AG09319 (cell line): ENCODE results near the gene NFIB.

Experiments
- DNase-seq: peaks from one replicate; pipeline ENCODE4 v3.0.0-alpha.2; 2010; ENCODE audit warnings: low read depth; ENCODE audit errors: extremely low read depth
- TF ChIP-seq, protein P1 (sequence below): IDR thresholded peaks from 2 replicates; pipeline ENCODE4 v1.5.1; 2011; ENCODE audit warnings: low read depth, mild to moderate bottlenecking, inconsistent platforms, low read length, moderate library complexity

Gene NFIB

DNA sequence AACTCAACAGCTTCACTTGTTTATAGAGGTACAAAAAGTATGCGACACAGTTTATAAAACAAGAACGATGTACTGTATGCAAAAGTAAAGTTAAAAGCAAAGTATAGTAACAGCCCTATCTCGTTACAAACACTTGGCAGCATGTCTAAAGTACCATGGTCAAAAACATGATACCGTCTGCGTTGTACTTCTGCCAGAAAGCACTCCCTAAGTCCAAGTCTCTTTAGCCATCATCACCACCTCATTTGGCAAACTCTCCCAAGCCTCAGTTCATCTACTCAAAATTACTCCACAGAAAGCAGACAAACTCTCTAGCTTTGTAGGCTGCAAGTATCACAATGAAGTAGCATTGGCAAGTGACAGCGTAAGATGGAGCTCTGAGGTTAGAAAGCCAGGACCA, 73.4 kb downstream of the NFIB start:
- no peak for DNase-seq
- TF ChIP-seq, protein P1, sequence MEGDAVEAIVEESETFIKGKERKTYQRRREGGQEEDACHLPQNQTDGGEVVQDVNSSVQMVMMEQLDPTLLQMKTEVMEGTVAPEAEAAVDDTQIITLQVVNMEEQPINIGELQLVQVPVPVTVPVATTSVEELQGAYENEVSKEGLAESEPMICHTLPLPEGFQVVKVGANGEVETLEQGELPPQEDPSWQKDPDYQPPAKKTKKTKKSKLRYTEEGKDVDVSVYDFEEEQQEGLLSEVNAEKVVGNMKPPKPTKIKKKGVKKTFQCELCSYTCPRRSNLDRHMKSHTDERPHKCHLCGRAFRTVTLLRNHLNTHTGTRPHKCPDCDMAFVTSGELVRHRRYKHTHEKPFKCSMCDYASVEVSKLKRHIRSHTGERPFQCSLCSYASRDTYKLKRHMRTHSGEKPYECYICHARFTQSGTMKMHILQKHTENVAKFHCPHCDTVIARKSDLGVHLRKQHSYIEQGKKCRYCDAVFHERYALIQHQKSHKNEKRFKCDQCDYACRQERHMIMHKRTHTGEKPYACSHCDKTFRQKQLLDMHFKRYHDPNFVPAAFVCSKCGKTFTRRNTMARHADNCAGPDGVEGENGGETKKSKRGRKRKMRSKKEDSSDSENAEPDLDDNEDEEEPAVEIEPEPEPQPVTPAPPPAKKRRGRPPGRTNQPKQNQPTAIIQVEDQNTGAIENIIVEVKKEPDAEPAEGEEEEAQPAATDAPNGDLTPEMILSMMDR, result no peak

DNA sequence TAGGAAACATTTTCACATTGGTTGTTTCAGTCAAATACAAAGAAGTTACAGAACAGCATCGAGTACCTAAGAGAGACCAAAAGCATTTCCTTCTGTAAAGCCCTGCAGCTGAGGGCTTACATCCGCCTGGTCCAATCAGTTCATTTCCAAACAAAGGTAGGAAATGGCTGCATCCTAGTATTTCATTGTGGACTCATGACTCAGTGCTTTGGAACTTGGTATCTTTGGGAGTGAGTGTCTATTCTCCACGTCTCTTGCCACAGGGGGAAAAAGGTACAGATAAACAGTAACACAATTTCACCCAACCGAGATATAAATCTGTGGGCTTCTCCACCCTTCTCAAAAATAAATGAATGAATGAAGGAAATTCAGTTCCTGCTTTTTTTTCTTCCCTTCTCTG, 75.4 kb downstream of the NFIB start:
- TF ChIP-seq, protein P1, result no peak
- no peak for DNase-seq

DNA sequence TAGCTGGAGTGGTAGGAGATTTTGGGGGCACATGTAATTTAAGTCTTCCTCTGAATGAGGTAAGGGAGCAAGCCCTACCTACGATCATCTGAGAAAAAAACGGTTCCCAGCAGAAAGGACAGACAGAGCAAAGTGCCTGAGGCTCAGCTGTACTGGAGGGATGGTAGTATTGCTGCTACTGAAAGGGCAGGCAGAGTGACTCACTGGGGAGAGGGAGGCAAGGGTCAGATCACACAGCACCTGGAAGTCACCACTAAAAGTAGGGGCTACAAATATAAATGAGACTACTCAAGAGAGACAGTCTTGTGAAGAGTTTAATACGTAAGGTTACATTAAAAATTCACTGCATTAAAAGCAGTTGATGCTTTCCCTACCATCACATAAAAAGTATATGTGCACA, 75.9 kb downstream of the NFIB start:
- no peak for DNase-seq
- TF ChIP-seq, protein P1, result no peak

DNA sequence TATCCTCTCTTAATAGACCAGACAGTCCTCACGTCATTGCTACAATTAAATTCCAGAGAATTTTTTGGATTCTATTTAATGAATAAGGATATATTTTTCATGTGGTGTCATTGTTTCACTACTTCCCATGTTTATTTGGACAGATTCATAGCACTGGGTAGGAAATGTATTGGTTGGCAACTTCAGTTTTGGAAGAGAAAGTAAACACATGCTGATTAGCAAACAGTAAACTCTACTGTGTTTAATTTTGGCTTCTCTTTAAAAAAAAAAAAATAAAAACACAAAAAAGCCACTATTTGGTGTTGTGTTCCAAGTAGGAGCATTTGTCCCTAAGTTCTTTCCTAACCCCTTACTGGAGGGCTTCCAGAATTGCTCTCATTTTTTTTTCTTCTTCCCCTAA, 77.3 kb downstream of the NFIB start:
- no peak for DNase-seq
- TF ChIP-seq, protein P1, result no peak

DNA sequence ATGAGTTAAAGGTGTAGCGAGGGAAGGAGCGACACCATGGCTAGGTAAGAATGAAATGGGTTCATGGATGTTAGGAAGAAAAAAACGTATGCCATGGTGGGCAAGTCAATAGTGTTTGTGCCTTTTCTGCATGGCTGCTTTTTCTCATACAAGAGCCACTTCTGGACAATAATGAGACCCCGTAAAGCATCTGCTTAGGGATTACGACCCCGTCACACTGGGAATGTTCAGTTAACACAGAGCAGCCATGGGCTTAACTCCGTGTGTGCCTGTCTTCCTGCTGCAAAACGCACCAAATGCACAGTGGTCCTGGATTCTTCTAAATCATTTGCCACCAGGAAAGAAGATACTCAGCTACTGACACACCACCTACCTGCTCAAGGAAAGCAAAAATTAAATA, 81.8 kb downstream of the NFIB start:
- DNase-seq, result no peak
- TF ChIP-seq, protein P1, result no peak

DNA sequence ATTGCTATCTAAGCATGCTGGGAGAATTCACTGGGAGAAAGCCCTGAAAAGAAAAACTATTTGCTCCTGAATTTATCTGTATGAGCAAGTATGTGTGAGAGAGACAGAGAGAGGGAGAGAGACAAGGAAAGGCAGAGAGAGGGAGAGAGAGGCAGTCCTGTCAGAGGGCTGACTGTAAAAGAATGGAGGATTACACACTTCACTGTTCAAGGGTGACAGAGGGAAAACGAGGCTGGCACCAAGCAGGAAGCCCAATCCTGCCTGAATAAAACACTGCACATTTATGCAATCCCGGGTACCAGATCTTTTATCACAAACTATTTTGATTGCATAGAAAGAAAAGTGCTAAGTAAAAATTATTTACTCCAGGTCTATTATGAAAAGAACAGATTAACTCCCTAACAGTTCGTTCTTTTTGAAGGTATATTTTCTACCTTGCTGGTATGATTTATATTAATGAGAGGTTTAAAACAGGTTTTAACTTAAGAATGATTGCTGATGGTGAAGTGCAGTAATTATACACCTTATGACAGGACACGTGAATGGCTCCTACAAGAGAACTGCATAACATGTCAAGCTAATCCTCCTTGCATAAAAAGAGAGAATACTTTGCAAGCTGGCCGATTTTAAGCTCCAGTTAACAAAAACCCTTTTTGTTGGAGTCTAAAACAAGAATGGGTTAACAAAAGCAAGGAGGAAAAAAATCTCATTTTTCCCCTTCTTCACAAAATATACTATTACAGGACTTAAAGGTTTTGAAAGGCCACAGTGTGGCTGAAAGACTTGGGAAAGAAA, 82.5 kb downstream of the NFIB start:
- DNase-seq, result no peak
- TF ChIP-seq, protein P1, result no peak

DNA sequence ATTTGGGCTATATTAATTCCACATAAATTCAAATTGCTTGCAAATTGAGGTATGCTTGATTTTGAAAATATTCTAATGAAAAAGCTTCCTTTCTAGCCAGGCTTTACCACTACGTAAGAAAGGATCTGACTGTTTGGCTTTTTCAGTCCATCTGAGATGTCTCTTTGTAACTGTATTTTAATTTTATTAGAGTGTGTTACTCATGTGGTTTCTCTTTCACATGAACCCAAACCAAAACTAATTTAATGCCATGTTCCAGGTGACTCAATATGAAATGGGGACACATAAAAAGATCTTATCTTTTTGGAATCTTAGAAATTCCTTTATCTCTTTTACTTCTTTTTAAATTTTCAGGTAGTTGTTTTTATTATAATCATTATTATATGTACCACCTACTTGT, 85.3 kb downstream of the NFIB start:
- TF ChIP-seq, protein P1, result no peak
- DNase-seq, result no peak
